Cerebellar nuclear complex (tissue), 1 donor: Measurements from ENCODE around the gene KRT37.
"Not testable (repeated sequence)": the region's sequence is repeated elsewhere in the genome, so short reads cannot be mapped to it uniquely, and the experiment has no call there.

Experiments
- DNase-seq, 2 experiments: peaks; one replicate each; lab custom pipeline; 2025; lab: John Stamatoyannopoulos, UW

Gene KRT37

DNA sequence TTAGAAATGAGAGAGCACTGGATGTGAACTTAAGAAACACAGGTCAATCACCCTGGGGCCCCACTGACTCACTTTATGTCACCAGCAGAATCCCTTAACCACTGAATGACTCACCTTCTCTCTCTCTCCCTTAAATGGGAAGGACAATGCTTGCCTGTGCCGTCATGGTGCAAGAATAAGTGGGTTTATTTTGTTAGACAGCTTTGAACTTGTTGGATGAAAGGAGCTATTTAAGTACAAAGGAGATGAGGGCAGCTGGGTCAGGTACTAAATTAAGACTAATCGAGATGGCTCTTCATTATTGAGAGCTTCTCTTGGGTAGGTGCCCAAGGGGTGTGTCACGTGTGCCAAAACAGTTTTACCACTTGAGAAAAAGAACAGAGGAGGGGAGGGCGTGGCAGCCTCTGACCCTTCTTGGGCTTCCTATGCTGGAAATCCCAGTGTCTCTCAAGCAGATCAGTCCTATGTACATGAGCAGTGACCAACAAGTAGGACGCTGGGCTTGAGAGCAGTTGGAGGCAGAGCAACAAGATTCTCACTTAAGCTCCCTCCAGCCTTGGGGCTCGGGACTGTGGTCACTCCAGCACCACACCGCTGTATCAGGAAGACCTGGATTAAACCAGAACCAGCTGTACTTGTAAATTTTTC, 20.2 kb downstream of the KRT37 start:
- DNase-seq: no peak

DNA sequence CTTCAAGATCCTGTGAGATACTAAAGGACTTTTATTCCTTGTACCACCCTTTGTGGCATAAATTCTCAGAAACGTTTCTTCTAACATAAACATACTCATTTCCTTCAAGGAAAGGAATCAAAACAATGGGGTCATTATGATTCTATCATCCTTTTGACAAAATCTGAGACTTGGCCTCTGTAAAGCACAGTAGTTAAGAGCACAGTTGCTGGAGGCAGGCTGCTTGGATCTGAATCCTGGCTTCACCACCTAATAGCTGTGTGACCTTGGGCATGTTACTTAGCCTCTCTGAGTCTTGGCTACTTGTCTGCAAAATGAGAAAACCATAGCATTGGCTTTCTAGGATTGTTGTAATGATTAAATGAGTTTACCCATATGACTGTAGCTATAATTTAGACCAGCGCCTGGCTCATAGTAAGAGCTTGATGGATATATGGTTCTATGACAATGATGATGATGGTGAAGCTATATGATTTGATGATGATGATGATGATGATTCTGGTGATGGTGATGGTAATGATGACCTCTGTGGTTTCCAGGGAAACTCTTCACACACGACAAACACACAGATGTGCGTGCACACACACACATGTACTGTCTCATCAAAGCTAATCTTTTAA, 20.9 kb downstream of the KRT37 start:
- no peak for DNase-seq

GRCh38 chr17:41402161-41402560, 22.2 kb downstream of the KRT37 start:
- no peak for DNase-seq

DNA sequence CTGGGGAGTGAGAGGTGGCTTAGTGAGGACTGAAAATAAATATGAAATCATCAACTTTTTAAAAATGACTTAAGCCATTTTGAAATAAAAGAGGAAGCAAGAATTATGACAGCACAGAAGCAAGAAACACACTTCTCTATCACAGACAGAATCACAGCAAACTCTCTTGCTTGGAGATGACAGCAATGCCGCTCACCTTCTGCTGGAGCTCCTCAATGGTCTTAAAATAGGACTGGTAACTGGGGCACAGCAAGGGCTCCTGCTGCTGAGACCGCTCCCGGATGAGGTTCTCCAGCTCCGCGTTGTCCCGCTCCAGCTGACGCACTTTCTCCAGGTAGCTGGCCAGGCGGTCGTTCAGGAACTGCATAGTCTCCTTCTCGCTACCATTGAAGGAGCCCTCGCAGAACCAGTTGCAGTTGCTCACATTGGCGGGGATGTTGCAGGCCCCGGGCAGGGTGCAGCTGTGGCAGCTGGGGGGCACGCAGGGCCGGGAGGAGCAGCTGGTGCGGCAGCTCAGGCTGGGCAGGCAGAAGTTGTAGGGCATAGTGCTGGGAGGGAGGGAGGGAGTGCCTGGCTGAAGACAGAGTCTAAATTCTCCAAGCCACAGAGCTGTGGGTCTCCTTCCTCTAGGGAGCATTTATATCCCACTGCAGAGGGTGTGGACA, 27.3 kb downstream of the KRT37 start, which contains the start of gene KRT31:
KRT31 (minus strand) TSS at position 613 of the 665 bp plus-strand sequence; CDS start at position 544, 69 bp downstream.
- DNase-seq: peak in 1 of 2 experiments; percentile 31

DNA sequence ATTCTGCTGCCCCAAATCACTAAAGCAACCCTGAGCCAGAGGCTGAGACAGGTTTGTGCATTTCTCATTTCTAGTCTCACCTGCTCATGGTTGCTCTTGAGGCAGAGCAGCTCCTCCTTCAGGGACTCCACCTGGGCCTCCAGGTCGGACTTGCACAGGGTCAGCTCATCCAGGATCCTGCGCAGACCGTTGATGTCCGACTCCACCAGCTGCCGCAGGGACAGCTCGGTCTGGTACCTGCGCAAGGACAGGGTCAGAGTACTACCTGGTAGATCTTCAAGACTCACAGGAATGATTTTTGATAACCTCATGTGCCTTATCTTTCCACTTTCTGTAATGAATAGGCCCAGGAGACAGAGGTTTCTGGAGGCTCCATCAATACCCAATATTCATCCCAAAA, 28.0 kb downstream of the KRT37 start:
- no peak for DNase-seq

DNA sequence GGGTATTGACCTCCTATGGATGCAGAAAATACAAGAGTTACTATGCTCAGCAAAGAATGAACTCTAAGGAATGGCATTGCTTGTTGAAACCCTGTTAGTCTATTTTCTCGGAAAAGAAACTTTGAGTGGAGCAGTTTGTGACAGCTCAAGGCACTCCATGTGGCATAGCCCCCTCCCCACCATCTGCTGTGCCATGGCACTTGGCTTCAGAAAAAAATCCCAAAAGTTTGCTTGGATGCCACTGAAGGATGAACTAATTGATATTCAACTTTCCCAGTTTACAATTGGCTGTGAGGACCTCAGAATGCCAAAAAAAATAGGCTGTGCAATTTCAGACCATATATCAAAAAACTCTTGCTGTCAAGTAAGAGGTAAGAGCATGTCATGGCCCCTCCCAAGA, 28.8 kb downstream of the KRT37 start:
- no peak for DNase-seq

DNA sequence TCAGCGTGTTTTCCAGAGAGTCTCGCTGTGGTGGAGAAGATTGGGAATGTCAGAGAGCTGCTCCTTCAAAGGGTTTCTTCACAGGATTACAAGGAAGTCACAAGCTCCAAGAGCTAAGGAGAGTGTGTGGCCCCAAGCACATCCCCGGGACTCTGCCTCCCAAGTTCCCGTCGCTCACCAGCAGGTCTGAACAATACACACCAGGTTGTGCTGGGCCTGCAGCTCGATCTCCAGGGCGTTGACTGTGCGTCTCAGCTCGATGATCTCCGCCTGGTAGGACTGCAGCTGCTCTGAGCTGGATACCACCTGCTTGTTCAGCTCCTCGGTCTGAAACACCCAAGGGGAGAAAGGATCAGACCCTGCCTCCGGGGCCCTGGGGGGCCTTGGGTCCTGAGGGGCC, 29.3 kb downstream of the KRT37 start:
- DNase-seq: not testable (repeated sequence)

DNA sequence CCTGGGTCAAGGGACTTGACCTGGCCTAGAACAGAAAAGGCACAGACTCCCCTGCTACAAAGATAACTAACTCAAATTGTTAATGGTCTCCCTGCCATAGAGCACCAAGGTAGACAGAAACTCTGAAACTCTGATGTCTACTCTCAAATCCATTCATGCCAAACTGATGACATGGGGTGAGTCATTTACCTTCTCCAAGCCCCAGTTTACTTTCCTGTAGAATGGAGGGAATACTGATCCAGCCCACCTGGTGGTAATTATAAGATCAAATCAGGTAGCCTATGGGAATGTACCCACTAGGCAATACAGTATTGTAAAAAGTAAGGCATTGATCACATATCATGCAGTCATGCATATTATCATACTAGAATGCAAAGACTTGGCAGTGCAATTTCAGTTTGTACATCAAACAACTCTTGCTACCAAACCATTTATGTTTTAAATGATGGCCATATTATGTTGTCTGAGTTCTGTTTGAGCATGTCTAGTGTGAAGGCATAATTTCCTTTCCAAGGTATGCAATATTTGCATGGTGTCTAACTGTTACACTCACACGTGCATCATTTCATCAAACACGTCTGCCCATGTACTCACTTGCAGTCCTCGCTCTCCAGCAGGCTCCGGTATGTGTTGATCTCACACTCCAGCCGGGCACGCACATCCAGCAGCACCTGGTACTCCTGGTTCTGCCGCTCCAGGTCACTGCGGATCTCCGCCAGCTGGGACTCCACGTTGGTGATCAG, 30.0 kb downstream of the KRT37 start:
- no peak for DNase-seq

DNA sequence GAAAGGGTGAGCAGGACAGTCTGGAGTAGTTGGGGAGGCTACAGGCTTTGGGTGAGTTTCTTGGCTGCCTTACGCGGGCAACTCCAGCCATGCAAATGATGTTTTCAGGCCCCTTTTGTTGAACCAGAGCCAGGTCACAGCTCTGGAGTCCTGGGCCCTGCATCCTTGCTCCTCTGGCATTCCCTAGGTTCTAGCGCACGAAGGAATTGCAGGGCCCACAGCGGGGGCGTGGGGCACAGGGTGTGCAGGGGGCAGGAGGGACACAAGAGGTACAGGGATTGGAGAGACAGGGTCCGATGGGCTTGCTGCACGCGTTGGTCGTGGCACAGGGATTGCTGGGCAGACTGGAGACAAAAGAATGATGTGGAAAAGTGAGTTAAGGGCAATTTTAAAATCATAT, 30.6 kb downstream of the KRT37 start:
- DNase-seq: no peak

GRCh38 chr17:41393294-41393693, 31.1 kb downstream of the KRT37 start:
- DNase-seq: no peak

GRCh38 chr17:41392278-41392677, 32.1 kb downstream of the KRT37 start:
- no peak for DNase-seq

GRCh38 chr17:41391535-41391934, 32.9 kb downstream of the KRT37 start:
- DNase-seq: no peak

DNA sequence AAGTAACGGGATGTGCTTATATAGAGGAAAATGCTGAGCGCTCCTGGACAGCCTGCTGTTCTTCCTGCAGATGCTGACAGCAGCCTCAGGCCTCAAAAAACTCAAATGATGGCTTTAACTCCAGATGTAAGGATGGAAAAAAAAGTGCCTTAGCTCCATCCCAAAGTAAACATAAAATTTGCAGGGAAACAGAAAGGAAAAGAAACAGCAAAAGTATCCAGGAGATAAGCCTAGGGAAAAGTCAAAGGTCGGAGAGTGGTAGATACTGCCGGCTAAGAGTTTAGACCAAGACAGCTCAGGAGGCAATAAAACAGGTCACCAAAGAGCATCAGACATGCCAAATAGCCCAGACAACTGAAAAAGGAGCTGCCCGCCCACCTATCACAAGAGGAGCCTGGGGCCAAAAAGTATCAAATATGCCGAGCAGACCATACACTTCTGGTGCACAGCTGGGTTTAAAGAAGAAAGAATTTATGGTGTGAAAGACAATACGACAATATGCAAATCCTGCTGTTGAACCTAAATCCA, 33.9 kb downstream of the KRT37 start:
- DNase-seq: no peak

DNA sequence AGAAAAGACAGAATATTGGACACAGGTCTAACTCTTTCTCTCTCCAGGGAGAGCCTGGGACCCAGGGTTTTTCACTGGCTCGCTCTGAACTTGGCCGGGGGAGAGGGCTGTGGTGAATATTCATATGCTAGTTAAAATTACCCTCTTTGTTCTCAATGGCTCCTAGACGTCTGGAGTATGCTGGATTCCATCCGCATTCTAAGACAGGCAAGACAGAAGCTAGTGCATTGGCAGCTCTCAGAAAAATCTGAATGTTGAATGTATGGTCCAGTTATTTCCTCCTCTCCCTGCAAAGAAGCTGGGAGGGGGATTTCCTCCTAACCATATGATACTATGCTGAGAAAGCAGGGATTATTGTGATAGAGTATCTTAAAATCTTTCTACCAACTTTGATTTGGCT, 36.7 kb downstream of the KRT37 start:
- no peak for DNase-seq

DNA sequence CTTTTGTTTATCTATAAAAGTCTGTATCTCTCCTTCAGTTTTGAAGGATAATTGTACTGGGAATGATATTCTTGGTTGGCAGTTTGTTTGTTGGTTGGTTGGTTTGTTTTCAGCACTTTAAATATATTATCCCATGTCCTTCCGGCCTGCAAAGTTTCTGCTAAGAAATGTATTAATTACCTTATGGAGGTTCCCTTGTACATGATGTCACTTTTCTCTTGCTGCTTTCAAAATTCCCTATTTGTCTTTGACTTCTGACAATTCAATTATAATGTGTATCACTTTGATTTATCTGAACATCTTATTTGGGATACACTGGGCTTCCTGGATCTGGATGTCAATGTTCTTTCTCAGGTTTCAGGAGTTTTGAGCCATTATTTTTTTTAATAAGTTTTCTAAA, 38.2 kb downstream of the KRT37 start:
- DNase-seq: no peak

GRCh38 chr17:41383690-41384089, 40.7 kb downstream of the KRT37 start:
- DNase-seq: no peak

- no peak for DNase-seq
These were observed 42.0 kb downstream of the KRT37 start for GRCh38 chr17:41382394-41382793.

- DNase-seq: not testable (repeated sequence)
These were observed 42.4 kb downstream of the KRT37 start, which contains the start of gene KRT34 for GRCh38 chr17:41381943-41382342. TSS of gene KRT34 (minus strand) at chr17:41382306. CDS start at chr17:41382246, 60 bp downstream.

- DNase-seq: not testable (repeated sequence)
These were observed 44.3 kb downstream of the KRT37 start for GRCh38 chr17:41380091-41380490.

- no peak for DNase-seq
These were observed 46.8 kb downstream of the KRT37 start for GRCh38 chr17:41377546-41377945.
